Measurements from ENCODE around the gene MAST4.
A peak's percentile ranks its signal among the peaks of the same experiment; 100 is the strongest.
"Not testable (repeated sequence)": the region's sequence is repeated elsewhere in the genome, so short reads cannot be mapped to it uniquely, and the experiment has no call there.

MAST4 gene

DNA sequence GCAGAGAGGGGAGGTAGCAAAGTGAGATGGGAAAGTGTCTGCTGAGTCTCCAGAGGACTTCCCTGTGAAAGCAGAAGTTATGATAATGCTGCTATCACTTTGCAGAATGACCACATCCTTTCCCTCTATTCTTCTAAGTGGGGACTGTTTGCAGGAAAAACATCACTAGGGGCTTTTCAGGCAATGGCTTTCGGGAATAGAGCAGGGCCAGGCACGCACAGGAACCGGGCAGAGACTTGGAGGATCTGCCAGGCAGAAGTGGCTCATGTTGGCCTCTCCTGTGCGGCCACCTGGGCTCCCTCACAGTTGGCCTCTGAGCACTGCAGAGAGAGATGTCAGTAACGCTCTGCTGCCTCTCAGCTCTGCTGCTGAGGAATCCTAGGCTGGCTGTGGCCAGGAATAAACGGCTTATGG is 214.7 kb downstream of the MAST4 start:
- no peak for DNase-seq (ENCODE audit: low spot score)

DNA sequence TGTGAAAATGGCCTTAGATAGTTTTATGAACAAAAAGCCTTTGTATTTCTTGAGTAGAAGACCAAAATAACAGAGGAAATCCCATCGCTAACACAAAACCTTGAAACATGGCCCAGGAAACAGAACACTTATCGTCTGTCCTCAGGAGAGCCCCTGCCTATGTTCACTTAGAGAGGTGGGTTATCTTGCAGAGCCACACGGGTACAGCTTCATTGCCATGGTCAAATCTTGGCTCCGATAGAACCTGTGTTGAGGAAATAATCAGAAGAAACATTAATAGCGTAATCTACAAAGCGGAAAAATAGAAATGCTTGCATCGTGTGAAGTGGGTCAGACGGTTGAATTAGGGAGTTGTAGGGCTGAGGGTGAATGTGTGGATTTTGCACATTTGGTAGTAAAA is 216.1 kb downstream of the MAST4 start:
- no peak for DNase-seq (ENCODE audit: low spot score)

DNA sequence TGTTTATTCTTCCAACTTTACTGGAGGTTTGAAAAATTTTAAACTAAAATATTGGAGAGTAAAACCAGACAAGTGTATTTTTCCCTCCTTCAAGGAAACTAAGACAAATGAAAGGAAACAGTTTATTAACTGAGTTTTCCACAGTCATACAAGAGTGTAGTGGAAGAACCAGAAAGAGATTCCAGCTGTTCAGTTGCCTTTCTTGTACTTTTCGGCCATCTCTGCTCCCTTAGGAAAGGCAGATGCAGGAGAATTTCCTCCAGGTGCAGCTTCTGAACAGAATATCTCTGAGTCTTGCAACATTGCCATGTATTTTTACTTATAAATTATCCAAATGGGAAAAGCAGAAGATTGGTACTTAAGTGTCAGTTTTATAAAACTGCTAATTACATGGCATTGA is 217.1 kb downstream of the MAST4 start:
- DNase-seq (ENCODE audit: low spot score) = no peak

DNA sequence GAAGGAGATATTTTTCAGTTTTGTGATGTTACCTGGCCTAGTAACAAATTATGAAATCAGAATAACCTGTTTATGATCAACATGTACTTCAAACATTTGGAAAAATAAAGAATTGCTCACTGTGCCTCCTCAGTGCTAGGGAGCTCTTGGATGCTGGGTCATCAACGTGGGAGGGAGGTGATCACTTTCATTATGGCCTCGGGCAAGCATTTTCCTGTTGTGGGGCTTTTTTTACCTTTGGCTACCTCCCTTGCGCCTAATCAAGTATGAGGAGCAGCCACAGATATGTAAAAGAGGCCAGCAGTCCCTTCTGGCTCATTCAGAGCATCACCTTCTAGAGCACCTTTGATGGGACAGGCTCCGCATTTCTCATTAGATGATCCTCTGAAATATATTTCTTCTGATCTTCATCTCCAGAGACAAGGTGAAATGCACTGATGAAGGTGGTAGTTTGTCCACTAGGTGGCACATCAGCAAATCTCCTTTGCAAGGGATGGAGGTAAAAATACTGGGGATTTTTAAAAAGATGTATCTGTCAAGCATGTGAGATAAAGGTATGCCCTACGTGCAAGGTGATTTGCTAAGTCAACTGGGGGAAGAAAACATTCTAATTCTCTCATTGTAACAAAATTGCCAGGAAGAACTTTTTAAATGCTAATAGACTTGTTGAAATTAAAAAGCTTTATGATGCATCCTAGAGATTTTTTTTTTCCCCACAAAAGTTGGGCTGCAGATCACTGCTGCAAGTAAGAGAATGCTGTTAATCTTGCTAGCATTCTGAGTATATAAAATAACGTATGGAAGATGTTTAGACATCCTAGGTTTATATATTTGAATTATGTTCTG is 218.2 kb downstream of the MAST4 start:
- DNase-seq (ENCODE audit: low spot score) = peak; percentile 68

- no peak for DNase-seq (ENCODE audit: low spot score)
These were observed 222.2 kb downstream of the MAST4 start for GRCh38 chr5:66818304-66818934.

DNA sequence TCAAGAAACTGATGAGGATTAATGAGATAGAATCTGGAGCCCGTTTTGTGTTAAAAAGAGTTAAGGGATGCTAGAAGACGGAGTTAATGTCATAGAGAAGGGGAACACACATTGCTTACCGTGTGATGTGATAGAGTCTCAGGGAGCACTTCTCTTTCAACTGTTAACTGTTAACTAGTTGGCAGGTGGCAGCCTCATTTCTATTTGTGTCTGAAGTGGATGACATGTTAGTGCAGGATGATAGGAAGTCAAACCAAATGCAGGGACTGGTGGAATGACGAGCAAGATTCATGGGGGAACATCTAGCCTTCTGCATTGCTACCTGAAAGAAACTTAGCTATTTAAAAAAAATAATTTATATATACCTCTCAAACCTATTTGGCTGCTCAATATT is 222.7 kb downstream of the MAST4 start:
- no peak for DNase-seq (ENCODE audit: low spot score)

DNA sequence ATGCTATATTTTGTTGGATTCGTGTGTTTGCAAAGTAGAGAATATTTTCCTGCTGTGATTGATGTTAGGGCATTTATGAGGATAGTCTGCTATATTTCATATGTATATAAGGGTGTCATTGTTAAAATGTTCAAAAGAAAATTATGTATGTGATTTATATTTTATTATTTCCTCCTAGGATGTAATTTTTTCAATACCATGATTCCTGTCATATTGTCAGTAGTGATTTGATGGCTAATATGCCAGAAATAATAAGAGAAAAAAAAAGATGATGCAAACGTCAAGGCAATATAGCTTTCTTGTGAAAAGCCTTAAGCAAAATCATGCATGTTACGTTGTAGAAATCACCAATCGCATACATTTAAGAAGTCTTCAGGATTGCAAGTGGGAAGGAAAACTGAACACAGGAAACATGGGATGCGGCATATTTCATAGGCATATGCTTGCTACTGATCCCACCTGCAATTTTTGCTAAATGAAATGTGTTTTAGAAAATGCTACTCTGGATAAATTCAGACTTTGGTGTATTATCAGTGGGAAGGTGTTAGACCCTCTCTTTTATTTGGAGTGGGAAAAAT is 224.5 kb downstream of the MAST4 start:
- DNase-seq (ENCODE audit: low spot score) = no peak

DNA sequence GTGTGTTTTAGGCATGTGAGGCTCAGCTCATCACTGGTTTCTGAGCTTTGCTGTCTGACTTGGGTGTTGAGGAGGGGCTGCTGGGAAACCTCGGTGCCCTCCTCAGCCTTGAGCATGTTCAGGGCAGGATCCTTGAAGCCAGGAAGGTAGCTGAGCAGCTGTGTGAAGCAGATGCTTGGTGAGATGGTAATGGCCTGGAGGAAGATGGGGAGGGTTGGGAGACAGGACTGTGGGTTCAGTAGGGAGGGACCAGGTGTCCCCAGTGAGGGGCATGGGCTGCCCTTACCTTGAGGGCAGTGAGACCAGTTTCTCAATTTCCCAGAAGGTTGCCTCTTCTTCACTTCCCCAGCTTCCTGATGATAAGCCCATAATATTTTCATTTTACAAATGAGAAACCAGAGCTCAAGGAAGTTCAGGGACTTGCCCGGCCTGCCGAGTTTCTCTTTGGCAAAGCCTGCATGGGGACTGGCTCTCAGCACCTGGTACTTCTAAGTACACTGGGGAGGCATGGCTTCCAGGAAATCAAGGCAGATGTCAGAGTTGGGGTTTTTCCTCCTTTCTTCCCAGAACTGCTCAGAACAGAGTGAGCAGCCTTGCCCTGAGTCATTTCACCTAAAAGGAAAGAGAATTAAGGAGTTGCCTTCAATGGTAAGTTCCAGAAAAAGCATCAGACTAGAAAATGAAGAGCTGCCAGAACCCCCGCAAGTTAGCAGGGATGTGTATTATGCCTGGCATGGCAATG is 225.7 kb downstream of the MAST4 start:
- peak; percentile 82 for DNase-seq (ENCODE audit: low spot score)

- DNase-seq (ENCODE audit: low spot score) = not testable (repeated sequence)
These were observed 226.7 kb downstream of the MAST4 start for GRCh38 chr5:66822906-66823305.

- DNase-seq (ENCODE audit: low spot score) = peak; percentile 34
These were observed 228.3 kb downstream of the MAST4 start for GRCh38 chr5:66824476-66824875.

- no peak for DNase-seq (ENCODE audit: low spot score)
These were observed 230.1 kb downstream of the MAST4 start for GRCh38 chr5:66826263-66826662.

- DNase-seq (ENCODE audit: low spot score) = no peak
These were observed 230.5 kb downstream of the MAST4 start for GRCh38 chr5:66826696-66827095.

DNA sequence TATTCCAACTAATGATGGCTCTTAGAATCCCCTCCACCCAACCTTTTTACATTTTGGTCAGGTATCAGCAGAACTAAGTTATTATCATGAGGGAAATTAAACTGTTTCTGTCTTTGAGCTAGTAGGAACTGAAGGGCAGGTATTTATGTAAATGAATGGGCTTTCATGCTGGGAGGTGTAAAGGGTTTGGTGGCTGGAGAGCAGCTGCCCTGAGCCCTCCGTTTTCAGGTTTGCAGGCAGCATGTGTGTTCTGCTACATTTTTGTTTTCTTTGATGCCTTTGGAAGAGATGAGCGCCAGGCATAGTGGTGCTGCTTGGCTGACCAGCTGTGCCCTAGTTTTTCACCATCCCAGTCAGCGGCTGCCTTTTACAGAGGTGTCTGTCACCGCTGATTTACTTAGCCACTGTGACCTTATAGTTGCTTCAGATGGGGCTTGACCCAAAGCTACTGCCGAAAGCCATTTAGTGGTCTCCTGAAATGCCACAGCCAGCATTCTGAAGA is 231.9 kb downstream of the MAST4 start:
- no peak for DNase-seq (ENCODE audit: low spot score)

DNA sequence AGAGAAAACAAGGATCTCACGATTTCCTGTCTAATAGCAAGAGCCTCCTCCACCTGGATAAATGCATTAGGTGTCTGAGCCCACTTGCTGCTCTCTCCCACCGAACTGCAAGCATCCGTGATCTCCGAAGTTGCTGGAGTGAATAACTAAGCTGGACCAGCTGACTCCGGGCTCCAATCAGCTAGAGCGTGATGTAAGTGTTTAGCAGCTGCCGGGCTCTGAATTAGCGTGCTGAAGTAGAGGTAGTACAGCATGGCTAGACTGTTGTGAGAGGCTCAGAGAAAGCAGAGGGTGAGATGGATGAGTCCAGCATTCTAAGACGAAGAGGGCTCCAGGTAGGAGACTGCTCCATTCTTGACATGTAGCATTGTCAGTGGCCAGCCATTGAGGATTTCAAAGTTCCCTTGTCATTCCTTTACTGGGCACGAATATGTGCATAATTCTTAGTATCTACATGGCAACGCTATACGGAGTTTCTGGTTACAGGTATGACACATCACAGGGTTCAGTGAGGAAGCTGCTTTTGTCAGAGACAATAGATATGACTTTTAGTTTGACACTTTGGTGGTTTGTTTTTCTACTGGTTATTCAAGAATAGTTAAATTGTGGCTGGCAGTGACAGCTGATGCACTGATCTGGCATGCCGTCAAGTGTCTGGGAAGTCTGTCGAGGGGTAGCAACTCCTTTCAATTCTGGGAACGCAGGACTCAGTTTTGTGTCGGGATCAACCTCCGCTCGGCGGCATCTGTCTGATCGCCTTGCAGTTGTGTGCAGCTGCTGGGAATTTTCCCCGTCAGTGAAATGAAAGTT is 232.6 kb downstream of the MAST4 start:
- DNase-seq (ENCODE audit: low spot score) = peak; percentile 82

- no peak for DNase-seq (ENCODE audit: low spot score)
These were observed 233.1 kb downstream of the MAST4 start for GRCh38 chr5:66829358-66829674.

- no peak for DNase-seq (ENCODE audit: low spot score)
These were observed 233.6 kb downstream of the MAST4 start for GRCh38 chr5:66829826-66830225.

- no peak for DNase-seq (ENCODE audit: low spot score)
These were observed 234.4 kb downstream of the MAST4 start for GRCh38 chr5:66830636-66831035.

- DNase-seq (ENCODE audit: low spot score) = no peak
These were observed 243.5 kb downstream of the MAST4 start for GRCh38 chr5:66839636-66840185.

- peak; percentile 93 for DNase-seq (ENCODE audit: low spot score)
These were observed 244.4 kb downstream of the MAST4 start for GRCh38 chr5:66840511-66841013.

- peak; percentile 46 for DNase-seq (ENCODE audit: low spot score)
These were observed 245.1 kb downstream of the MAST4 start for GRCh38 chr5:66841264-66841663.

GRCh38 chr5:66842540-66842939 is 246.3 kb downstream of the MAST4 start:
- DNase-seq (ENCODE audit: low spot score) = no peak
